CD4-positive, alpha-beta T cell (primary cell): Measurements from ENCODE around the gene SLC23A2. TPM values are rescaled to one million over a fixed set of nuclear protein-coding genes. Genes with fewer than 3 reads are reported as not detected.

Experiments
- ATAC-seq: fragments of 200-7000 bp; cut with Tn5 transposase; one replicate; pipeline ENCODE4 v1.10.0; 2022; ENCODE audit warnings: mild to moderate bottlenecking; ENCODE audit not compliant: poor library complexity
- CTCF ChIA-PET: fragments of 350-600 bp; sonication (Branson Sonifier 250); formaldehyde crosslinking; loops from one replicate; lab custom pipeline; 2021; ENCODE audit warnings: antibody characterized with exemption, inconsistent platforms; lab: Charles Lee
- POLR2A ChIA-PET: fragments of 350-600 bp; sonication (Branson Sonifier 250); formaldehyde crosslinking; loops from one replicate; lab custom pipeline; 2021; ENCODE audit warnings: antibody characterized with exemption, inconsistent platforms; lab: Charles Lee
- DNase-seq, 14 experiments: peaks; one replicate each; pipeline ENCODE4 v3.0.0-alpha.2; 2013 to 2020; ENCODE audit warnings: mixed read lengths in 2 of 14
- H3K27ac ChIP-seq, 2 donors: one replicate each; pipeline versions ENCODE4 v1.5.1 to v1.7.0; 2013; ENCODE audit warnings: low read length in 2 of 2, low read depth in 1 of 2, mild to moderate bottlenecking in 1 of 2
- H3K27me3 ChIP-seq, 2 experiments: 1 replicate in 1 of 2; 2 replicates in 1 of 2; pipeline versions ENCODE4 v1.6.1 to v1.7.0; 2013; ENCODE audit warnings: low read length in 2 of 2, control low read depth in 1 of 2, mild to moderate bottlenecking in 1 of 2, moderate library complexity in 1 of 2; ENCODE audit not compliant: insufficient read depth in 2 of 2, control insufficient read depth in 1 of 2
- H3K36me3 ChIP-seq: one replicate; pipeline ENCODE4 v1.6.1; 2013; ENCODE audit warnings: low read length, control low read depth; ENCODE audit not compliant: insufficient read depth
- H3K4me1 ChIP-seq: one replicate; pipeline ENCODE4 v1.6.1; 2013; ENCODE audit warnings: low read length, control low read depth; ENCODE audit not compliant: insufficient read depth
- H3K4me3 ChIP-seq: one replicate; pipeline ENCODE4 v1.5.1; 2013; ENCODE audit warnings: mild to moderate bottlenecking, low read length, moderate library complexity
- H3K9me3 ChIP-seq, 2 experiments: 1 replicate in 1 of 2; 2 replicates in 1 of 2; pipeline versions ENCODE4 v1.6.1 to v1.7.0; 2013; ENCODE audit warnings: low read length in 2 of 2, mild to moderate bottlenecking in 2 of 2, control low read depth in 1 of 2, moderate library complexity in 1 of 2; ENCODE audit not compliant: control insufficient read depth in 1 of 2, insufficient read depth in 1 of 2
- H3K27ac Mint-ChIP-seq: one replicate; pipeline ENCODE4 v1.8.0; 2020; ENCODE audit warnings: mixed read lengths
- H3K27me3 Mint-ChIP-seq: one replicate; pipeline ENCODE4 v1.8.0; 2021; ENCODE audit warnings: mixed read lengths
- H3K36me3 Mint-ChIP-seq: one replicate; pipeline ENCODE4 v1.8.0; 2021; ENCODE audit warnings: low read depth, mixed read lengths
- H3K4me1 Mint-ChIP-seq: one replicate; pipeline ENCODE4 v1.8.0; 2021; ENCODE audit warnings: low read depth, mixed read lengths
- H3K4me3 Mint-ChIP-seq: one replicate; pipeline ENCODE4 v1.8.0; 2020; ENCODE audit warnings: mild to moderate bottlenecking, mixed read lengths
- H3K9me3 Mint-ChIP-seq: one replicate; pipeline ENCODE4 v1.8.0; 2020; ENCODE audit warnings: mixed read lengths
- CTCF ChIP-seq: fragments of 200-600 bp; IDR thresholded peaks from one replicate; pipeline ENCODE4 v1.8.0; 2022; ENCODE audit warnings: antibody characterized with exemption, mild to moderate bottlenecking
- intact Hi-C, 2 experiments: fragments of 100-400 bp; cut with DNase I in 1 of 2; cut with micrococcal nuclease in 1 of 2; formaldehyde crosslinking; loops; one replicate each; pipeline versions ENCODE4 v1.15.1 to v1.9.0; 2023 to 2025; cut with DNase I, micrococcal nuclease
- total RNA-seq, 174 experiments: library from RNA in 2 of 174; stranded (reverse) in 2 of 174; gene quantifications; one replicate each; pipeline ENCODE4 v1.2.3 and lab custom pipeline; 2021 to 2026

Gene SLC23A2
- total RNA-seq, 2 experiments from 2014 or later: 22.8 to 23.0 TPM

GRCh38 chr20:4952229-4952628, 49.1 kb downstream of the SLC23A2 start:
- no peaks in the 10 kb centered on the region for H3K9me3 Mint-ChIP-seq
- no peak overlapping the region for H3K27ac ChIP-seq
- H3K4me3 ChIP-seq: no peak overlapping the region
- H3K27ac Mint-ChIP-seq: no peak overlapping the region
- ChIA-PET CTCF (interaction anchor here (0.7 kb wide), 1 partner anchor 60 kb away, joined by 5 read pairs; no protein-coding TSS in a partner anchor), POLR2A (interaction anchor here (0.9 to 1.1 kb wide), 2 partner anchors 21 to 140 kb away, joined by 3 to 4 read pairs; no protein-coding TSS in a partner anchor)
- no peaks in the 10 kb centered on the region for H3K9me3 ChIP-seq
- intact Hi-C loops: loop anchor here in 1 of 2 experiments (10.0 kb wide), 1 partner anchor 347 kb away; no protein-coding TSS in a partner anchor
- no peak for TF ChIP-seq CTCF
- no peaks in the 10 kb centered on the region for H3K27me3 ChIP-seq
- H3K4me3 Mint-ChIP-seq: no peak overlapping the region
- H3K36me3 Mint-ChIP-seq: peaks cover 43% of the 10 kb centered on the region
- H3K4me1 Mint-ChIP-seq: peaks cover 18% of the 10 kb centered on the region
- H3K4me1 ChIP-seq: peaks cover 9% of the 10 kb centered on the region
- peaks cover 9% of the 10 kb centered on the region for H3K36me3 ChIP-seq
- H3K27me3 Mint-ChIP-seq: no peaks in the 10 kb centered on the region
- DNase-seq (no peak), ATAC-seq (no peak)

- H3K9me3 ChIP-seq: no peaks in the 10 kb centered on the region
- ATAC-seq (no peak), DNase-seq (no peak)
- Mint-ChIP-seq H3K4me3 (no peak overlapping the region), H3K4me1 (peaks cover 17% of the 10 kb centered on the region), H3K27ac (no peak overlapping the region), H3K36me3 (peaks cover 42% of the 10 kb centered on the region), H3K27me3 (no peaks in the 10 kb centered on the region), H3K9me3 (no peaks in the 10 kb centered on the region)
- no peak overlapping the region for H3K27ac ChIP-seq
- no peaks in the 10 kb centered on the region for H3K27me3 ChIP-seq
- peaks cover 9% of the 10 kb centered on the region for H3K36me3 ChIP-seq
- intact Hi-C loops: loop anchor here in 1 of 2 experiments (10.0 kb wide), 1 partner anchor 346 kb away; no protein-coding TSS in a partner anchor
- no peak overlapping the region for H3K4me3 ChIP-seq
- H3K4me1 ChIP-seq: peaks cover 9% of the 10 kb centered on the region
- ChIA-PET CTCF (interaction anchor here (0.5 kb wide), 1 partner anchor 187 kb away, joined by 3 read pairs; no protein-coding TSS in a partner anchor), POLR2A (no interaction called here)
- TF ChIP-seq CTCF: no peak
Observed at GRCh38 chr20:4951299-4951698, 50.0 kb downstream of the SLC23A2 start.

DNA sequence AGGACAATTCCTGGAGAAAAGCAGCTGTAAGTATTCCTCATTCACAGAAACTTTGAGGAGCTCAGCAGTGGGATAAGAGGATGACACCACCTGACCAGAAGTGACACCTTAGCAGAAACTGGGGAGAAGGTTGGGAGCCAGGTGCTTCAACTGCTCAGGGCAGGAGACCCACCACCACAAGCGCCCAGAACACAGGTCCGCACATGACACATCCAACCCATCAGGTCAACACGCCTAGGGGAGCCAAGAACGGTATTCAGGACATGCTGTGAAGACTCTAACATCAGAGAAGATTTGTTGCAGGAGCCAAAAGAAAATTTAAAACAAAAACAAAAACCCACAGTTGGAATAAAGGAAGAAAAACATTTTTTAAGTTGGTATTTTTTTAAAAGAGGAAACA, 50.5 kb downstream of the SLC23A2 start:
- no peak overlapping the region for H3K27ac Mint-ChIP-seq
- intact Hi-C loops: loop anchor here in 1 of 2 experiments (10.0 kb wide), 1 partner anchor 346 kb away; no protein-coding TSS in a partner anchor
- peaks cover 9% of the 10 kb centered on the region for H3K4me1 ChIP-seq
- no peak for DNase-seq
- no peaks in the 10 kb centered on the region for H3K27me3 ChIP-seq
- H3K4me3 Mint-ChIP-seq: no peak overlapping the region
- TF ChIP-seq CTCF: no peak
- no peak for ATAC-seq
- peaks cover 12% of the 10 kb centered on the region for H3K4me1 Mint-ChIP-seq
- peaks cover 9% of the 10 kb centered on the region for H3K36me3 ChIP-seq
- H3K4me3 ChIP-seq: no peak overlapping the region
- H3K27ac ChIP-seq: no peak overlapping the region
- no peaks in the 10 kb centered on the region for H3K27me3 Mint-ChIP-seq
- H3K36me3 Mint-ChIP-seq: peaks cover 38% of the 10 kb centered on the region
- no peaks in the 10 kb centered on the region for H3K9me3 ChIP-seq
- ChIA-PET CTCF (interaction anchor here (0.5 kb wide), 1 partner anchor 187 kb away, joined by 3 read pairs; no protein-coding TSS in a partner anchor), POLR2A (no interaction called here)
- H3K9me3 Mint-ChIP-seq: no peaks in the 10 kb centered on the region
